IMR-90 (cell line): ENCODE results near the gene SLX9. TPM values are rescaled to one million over a fixed set of nuclear protein-coding genes. Genes with fewer than 3 reads are reported as not detected.

Experiments
- ATAC-seq: fragments of 200-7000 bp; cut with Tn5 transposase; 2 replicates; pipeline ENCODE4 v1.9.1; 2020; ENCODE audit warnings: low read depth, mild to moderate bottlenecking, moderate library complexity
- BruUV-seq: library from RNA; stranded (reverse); fragments of 400-500 nt; replicated peaks from 2 replicates; lab custom pipeline; 2021; lab: Mats Ljungman, UMichigan
- CTCF ChIA-PET: fragments of 300-600 bp; formaldehyde crosslinking; extraction: SDS; loops from one replicate; lab custom pipeline; 2021; ENCODE audit warnings: antibody characterized with exemption; lab: Yijun Ruan, JAX
- POLR2A ChIA-PET: fragments of 300-600 bp; sonication (Branson Sonifier 250); formaldehyde crosslinking; loops from one replicate; lab custom pipeline; 2022; ENCODE audit warnings: antibody characterized with exemption; ENCODE audit not compliant: unreplicated experiment; lab: Charles Lee
- DNase-seq: peaks from one replicate; pipeline ENCODE4 v3.0.0; 2013
- H2AFZ ChIP-seq: replicated peaks from 2 replicates; pipeline ENCODE3; 2013; ENCODE audit warnings: low read length, mild to moderate bottlenecking; ENCODE audit not compliant: poor library complexity
- H2AK5ac ChIP-seq: 2 replicates; pipeline ENCODE4 v1.6.1; 2013; ENCODE audit warnings: low read depth, low read length, inconsistent platforms
- H2AK9ac ChIP-seq: replicated peaks from 2 replicates; pipeline ENCODE3; 2013; ENCODE audit warnings: mild to moderate bottlenecking, low read depth, low read length, moderate library complexity; ENCODE audit not compliant: poor library complexity
- H2BK120ac ChIP-seq: 2 replicates; pipeline ENCODE4 v1.6.1; 2013; ENCODE audit warnings: low read depth, low read length, inconsistent platforms
- H2BK15ac ChIP-seq: 3 replicates; pipeline ENCODE4 v1.6.1; 2013; ENCODE audit warnings: low read depth, low read length, inconsistent platforms
- H2BK20ac ChIP-seq: 2 replicates; pipeline ENCODE4 v1.6.1; 2013; ENCODE audit warnings: low read depth, mild to moderate bottlenecking, inconsistent platforms, low read length, moderate library complexity
- H2BK5ac ChIP-seq: 2 replicates; pipeline ENCODE4 v1.6.1; 2013; ENCODE audit warnings: mild to moderate bottlenecking, low read depth, low read length, inconsistent platforms; ENCODE audit not compliant: poor library complexity, severe bottlenecking
- H3K14ac ChIP-seq: replicated peaks from 2 replicates; pipeline ENCODE4 v1.6.1; 2013; ENCODE audit warnings: low read depth, low read length, inconsistent platforms
- H3K18ac ChIP-seq: 2 replicates; pipeline ENCODE4 v1.6.1; 2013; ENCODE audit warnings: low read depth, low read length, control low read depth
- H3K23ac ChIP-seq: 2 replicates; pipeline ENCODE4 v1.6.1; 2013; ENCODE audit warnings: low read depth, low read length, inconsistent platforms
- H3K27ac ChIP-seq: 2 replicates; pipeline ENCODE4 v1.5.1; 2013; ENCODE audit warnings: mild to moderate bottlenecking, control low read depth, low read length; ENCODE audit not compliant: insufficient read depth
- H3K27me3 ChIP-seq: 2 replicates; pipeline ENCODE4 v1.6.1; 2013; ENCODE audit warnings: low read length; ENCODE audit not compliant: control insufficient read depth, insufficient read depth
- H3K36me3 ChIP-seq: 2 replicates; pipeline ENCODE4 v1.6.1; 2013; ENCODE audit warnings: low read length, mixed read lengths; ENCODE audit not compliant: control insufficient read depth, insufficient read depth
- H3K4ac ChIP-seq: 2 replicates; pipeline ENCODE4 v1.6.1; 2013; ENCODE audit warnings: low read depth, low read length, inconsistent platforms
- H3K4me1 ChIP-seq: 2 replicates; pipeline ENCODE4 v1.6.1; 2013; ENCODE audit warnings: low read length, mixed read lengths; ENCODE audit not compliant: control insufficient read depth, insufficient read depth
- H3K4me2 ChIP-seq: 2 replicates; pipeline ENCODE4 v1.6.1; 2013; ENCODE audit warnings: low read depth, mild to moderate bottlenecking, control low read depth, low read length, moderate library complexity
- H3K4me3 ChIP-seq: 2 replicates; pipeline ENCODE4 v1.5.1; 2013; ENCODE audit warnings: low read depth, mild to moderate bottlenecking, control low read depth, low read length, moderate library complexity; ENCODE audit not compliant: insufficient read depth
- H3K56ac ChIP-seq: 2 replicates; pipeline ENCODE4 v1.6.1; 2013; ENCODE audit warnings: low read length, inconsistent platforms; ENCODE audit not compliant: insufficient read depth; ENCODE audit errors: extremely low read depth
- H3K79me1 ChIP-seq, 2 experiments: 2 replicates each; pipeline ENCODE4 v1.6.1; 2013; ENCODE audit warnings: low read length in 2 of 2, inconsistent platforms in 1 of 2, low read depth in 1 of 2
- H3K9ac ChIP-seq: 2 replicates; pipeline ENCODE4 v1.6.1; 2013; ENCODE audit warnings: low read depth, low read length, control low read depth
- H3K9me1 ChIP-seq: 2 replicates; pipeline ENCODE4 v1.6.1; 2013; ENCODE audit warnings: low read length, inconsistent platforms; ENCODE audit not compliant: insufficient read depth
- H3K9me3 ChIP-seq: 2 replicates; pipeline ENCODE4 v1.6.1; 2013; ENCODE audit warnings: low read length; ENCODE audit not compliant: control insufficient read depth, insufficient read depth
- H4K20me1 ChIP-seq: 2 replicates; pipeline ENCODE4 v1.6.1; 2013; ENCODE audit warnings: low read length, inconsistent platforms; ENCODE audit not compliant: insufficient read depth
- H4K5ac ChIP-seq: 2 replicates; pipeline ENCODE4 v1.6.1; 2013; ENCODE audit warnings: mild to moderate bottlenecking, low read depth, low read length, control low read depth
- H4K8ac ChIP-seq, 2 experiments: 2 replicates each; pipeline ENCODE4 v1.6.1; 2013; ENCODE audit warnings: low read depth in 2 of 2, low read length in 2 of 2, control low read depth in 1 of 2, inconsistent platforms in 1 of 2
- H4K91ac ChIP-seq: 2 replicates; pipeline ENCODE4 v1.6.1; 2013; ENCODE audit warnings: low read depth, low read length, inconsistent platforms; ENCODE audit not compliant: insufficient read depth
- BHLHE40 ChIP-seq: fragments of 150-350 bp; IDR thresholded peaks from 2 replicates; pipeline ENCODE4 v1.6.1; 2016; ENCODE audit warnings: mild to moderate bottlenecking, low read depth, low read length
- CHD1 ChIP-seq: IDR thresholded peaks from 2 replicates; pipeline ENCODE4 v1.6.1; 2012; ENCODE audit warnings: low read depth, low read length, improper control_type of control experiment
- FOS ChIP-seq: fragments of 150-350 bp; IDR thresholded peaks from 2 replicates; pipeline ENCODE4 v1.6.1; 2016; ENCODE audit warnings: low read depth, low read length
- MAZ ChIP-seq: IDR thresholded peaks from 2 replicates; pipeline ENCODE4 v1.6.1; 2012; ENCODE audit warnings: low read depth, mild to moderate bottlenecking, low read length, improper control_type of control experiment, moderate library complexity, borderline replicate concordance
- MXI1 ChIP-seq: IDR thresholded peaks from 2 replicates; pipeline ENCODE4 v1.6.1; 2012; ENCODE audit warnings: low read depth, mild to moderate bottlenecking, low read length, moderate library complexity, borderline replicate concordance
- NFE2L2 ChIP-seq: fragments of 150-350 bp; IDR thresholded peaks from 2 replicates; pipeline ENCODE4 v1.6.1; 2016; ENCODE audit warnings: low read depth, mild to moderate bottlenecking, low read length
- POLR2A ChIP-seq: IDR thresholded peaks from 2 replicates; pipeline ENCODE4 v1.6.1; 2012; ENCODE audit warnings: mild to moderate bottlenecking, low read depth, low read length
- RCOR1 ChIP-seq: IDR thresholded peaks from 2 replicates; pipeline ENCODE4 v1.6.1; 2012; ENCODE audit warnings: mild to moderate bottlenecking, low read length, improper control_type of control experiment; ENCODE audit not compliant: insufficient replicate concordance
- RFX5 ChIP-seq: IDR thresholded peaks from 2 replicates; pipeline ENCODE4 v1.8.0; 2012; ENCODE audit warnings: low read depth, mild to moderate bottlenecking, low read length, moderate library complexity
- WGBS, 2 experiments: methylation state at CpG; one replicate each; pipeline versions ENCODE4 v1.1.5 to v1.1.7; 2013; ENCODE audit warnings: missing lambda C conversion rate in 2 of 2; ENCODE audit not compliant: insufficient read length in 1 of 2; ENCODE audit errors: extremely low coverage in 2 of 2; 5-methylcytosine and 5-hydroxymethylcytosine counted together
- dilution Hi-C: fragments of 300-500 bp; cut with HindIII; formaldehyde crosslinking; loops from one replicate; pipeline ENCODE4 v1.14.3; 2018; ENCODE audit warnings: low sequenced_read_pairs; ENCODE audit not compliant: unreplicated experiment
- in situ Hi-C: fragments of 300-500 bp; cut with MboI; formaldehyde crosslinking; loops from 3 replicates; pipeline ENCODE4 v1.14.3; 2019; ENCODE audit warnings: low sequenced_read_pairs, inconsistent platforms, mixed read lengths
- intact Hi-C: fragments of 100-400 bp; cut with micrococcal nuclease; formaldehyde crosslinking; loops from 2 replicates; pipeline ENCODE4 v1.10.0; 2022
- polyA plus RNA-seq, 3 experiments: library from polyadenylated mRNA; depleted of rRNA; stranded (reverse); fragments of >200 nt; gene quantifications; 2 replicates each; pipeline ENCODE4 v1.2.3, GENCODE V29; 2012; ENCODE audit warnings: low replicate concordance in 1 of 3
- total RNA-seq: library from RNA; depleted of rRNA; stranded (reverse); fragments of >200 nt; gene quantifications from 2 replicates; pipeline ENCODE4 v1.2.3, GENCODE V29; 2012
- TF ChIP-seq, protein P1 (sequence below): fragments of 150-350 bp; IDR thresholded peaks from 2 replicates; pipeline ENCODE4 v1.6.1; 2016; ENCODE audit warnings: low read depth, mild to moderate bottlenecking, low read length, moderate library complexity, borderline replicate concordance
- TF ChIP-seq, protein P2 (sequence below): conservative IDR thresholded peaks from 2 replicates; pipeline ENCODE4 v1.5.1; 2012; ENCODE audit warnings: mild to moderate bottlenecking, low read depth, low read length, improper control_type of control experiment

The SLX9 gene
- total and polyA plus RNA-seq, 2 of the 4 experiments (the other 2 are of a cell fraction): 10.4 to 21.7 TPM

DNA sequence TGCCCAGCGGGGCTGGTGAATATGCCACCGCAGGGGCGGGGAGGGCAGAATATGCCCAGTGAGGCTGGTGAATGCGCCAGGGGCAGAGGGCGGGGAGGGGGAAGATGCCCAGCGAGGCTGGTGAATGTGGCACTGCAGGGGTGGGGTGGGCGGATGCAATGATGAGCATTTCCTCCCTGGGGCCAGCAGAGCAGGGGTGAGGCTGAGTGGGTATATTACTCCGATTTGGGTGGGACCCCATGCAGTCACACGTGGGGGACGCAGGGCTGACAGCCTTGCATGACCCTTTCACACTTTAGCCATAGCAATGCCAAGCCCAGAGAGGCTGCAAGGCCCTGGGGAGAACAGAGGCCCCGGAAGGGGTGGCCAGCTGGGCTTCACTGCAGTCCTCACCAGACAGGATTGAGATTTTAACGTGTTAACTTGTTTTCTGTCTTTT is 9.3 kb upstream of the SLX9 start (continued):
- TF ChIP-seq, protein P1, sequence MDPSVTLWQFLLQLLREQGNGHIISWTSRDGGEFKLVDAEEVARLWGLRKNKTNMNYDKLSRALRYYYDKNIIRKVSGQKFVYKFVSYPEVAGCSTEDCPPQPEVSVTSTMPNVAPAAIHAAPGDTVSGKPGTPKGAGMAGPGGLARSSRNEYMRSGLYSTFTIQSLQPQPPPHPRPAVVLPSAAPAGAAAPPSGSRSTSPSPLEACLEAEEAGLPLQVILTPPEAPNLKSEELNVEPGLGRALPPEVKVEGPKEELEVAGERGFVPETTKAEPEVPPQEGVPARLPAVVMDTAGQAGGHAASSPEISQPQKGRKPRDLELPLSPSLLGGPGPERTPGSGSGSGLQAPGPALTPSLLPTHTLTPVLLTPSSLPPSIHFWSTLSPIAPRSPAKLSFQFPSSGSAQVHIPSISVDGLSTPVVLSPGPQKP: no peak
- TF ChIP-seq RFX5: no peak

DNA sequence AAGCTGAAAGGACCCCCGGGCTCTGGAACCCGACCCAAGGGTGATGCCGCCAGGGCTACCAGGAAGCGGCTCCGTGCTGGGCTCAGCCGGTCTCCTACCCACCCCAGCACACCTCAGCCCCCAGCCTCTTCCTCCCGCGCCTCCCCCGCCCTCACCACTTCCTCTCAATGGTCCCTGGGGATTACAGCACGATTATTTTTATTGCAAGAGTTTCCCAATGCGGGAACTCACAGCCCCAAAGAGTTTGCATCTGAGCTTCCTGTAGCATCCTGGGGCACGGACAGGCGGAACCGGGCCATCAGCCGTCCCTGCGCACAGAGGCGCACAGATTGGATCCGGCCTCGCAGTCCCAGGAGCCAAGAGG is 8.7 kb upstream of the SLX9 start:
- no peak for DNase-seq
- Histone ChIP-seq H3K23ac (peak overlapping the region; percentile 24; the same call in 1 of the 2 replicates), H3K9me3 (peaks cover 7% of the 10 kb centered on the region), H2BK120ac (no peak overlapping the region), H2AFZ (peak overlapping the region; percentile 27), H2AK9ac (peak overlapping the region; percentile 82), H3K36me3 (no peaks in the 10 kb centered on the region), H3K9ac (no peak overlapping the region), H3K18ac (no peak overlapping the region), H3K79me1 (peaks cover 0 to 3% of the 10 kb centered on the region in 2 experiments; a peak in 1 of 4 replicates), H3K27ac (no peak overlapping the region), H4K20me1 (peaks cover 45% of the 10 kb centered on the region), H3K27me3 (peaks cover 70% of the 10 kb centered on the region), H2BK20ac (no peak overlapping the region), H3K4me3 (no peak overlapping the region), H2AK5ac (0 out of 2 replicates have a peak overlapping the region, but pooled peaks have one; percentile 22), H4K5ac (no peak overlapping the region), H3K56ac (no peak overlapping the region), H4K91ac (no peak overlapping the region), H3K14ac (no peak overlapping the region), H4K8ac (no peak overlapping the region), H3K4me2 (no peak overlapping the region; the same call in 1 of the 2 replicates), H2BK5ac (no peak overlapping the region), H2BK15ac (no peak overlapping the region), H3K9me1 (peaks cover 10% of the 10 kb centered on the region; the same call in 1 of the 2 replicates), H3K4ac (no peak overlapping the region; the same call in 1 of the 2 replicates), H3K4me1 (peaks cover 28% of the 10 kb centered on the region)
- ATAC-seq: no peak
- intact Hi-C loops: no loop called here
- dilution Hi-C loops: no loop called here
- TF ChIP-seq CHD1 (no peak), FOS (no peak), MAZ (no peak), NFE2L2 (no peak), MXI1 (no peak), RFX5 (no peak), RCOR1 (no peak), POLR2A (no peak), BHLHE40 (no peak)
- TF ChIP-seq, protein P2, sequence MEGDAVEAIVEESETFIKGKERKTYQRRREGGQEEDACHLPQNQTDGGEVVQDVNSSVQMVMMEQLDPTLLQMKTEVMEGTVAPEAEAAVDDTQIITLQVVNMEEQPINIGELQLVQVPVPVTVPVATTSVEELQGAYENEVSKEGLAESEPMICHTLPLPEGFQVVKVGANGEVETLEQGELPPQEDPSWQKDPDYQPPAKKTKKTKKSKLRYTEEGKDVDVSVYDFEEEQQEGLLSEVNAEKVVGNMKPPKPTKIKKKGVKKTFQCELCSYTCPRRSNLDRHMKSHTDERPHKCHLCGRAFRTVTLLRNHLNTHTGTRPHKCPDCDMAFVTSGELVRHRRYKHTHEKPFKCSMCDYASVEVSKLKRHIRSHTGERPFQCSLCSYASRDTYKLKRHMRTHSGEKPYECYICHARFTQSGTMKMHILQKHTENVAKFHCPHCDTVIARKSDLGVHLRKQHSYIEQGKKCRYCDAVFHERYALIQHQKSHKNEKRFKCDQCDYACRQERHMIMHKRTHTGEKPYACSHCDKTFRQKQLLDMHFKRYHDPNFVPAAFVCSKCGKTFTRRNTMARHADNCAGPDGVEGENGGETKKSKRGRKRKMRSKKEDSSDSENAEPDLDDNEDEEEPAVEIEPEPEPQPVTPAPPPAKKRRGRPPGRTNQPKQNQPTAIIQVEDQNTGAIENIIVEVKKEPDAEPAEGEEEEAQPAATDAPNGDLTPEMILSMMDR: no peak
- ChIA-PET POLR2A (no interaction called here), CTCF (no interaction called here)
- BruUV-seq: no TSS peak
- WGBS, 2 experiments: 20% methylated on average over 1 of the region's 19 CpGs; no CpG with 5 or more reads in 1 of the 2 experiments
- in situ Hi-C loops: loop anchor here (25.0 kb wide), 1 partner anchor 419 kb away; no protein-coding TSS in a partner anchor
